PC-3 (cell line): ENCODE data around the gene NHLH1. TPM values are rescaled to one million over a fixed set of nuclear protein-coding genes. Genes with fewer than 3 reads are reported as not detected.

Experiments
- ATAC-seq: fragments of 200-7000 bp; cut with Tn5 transposase; 2 replicates; pipeline ENCODE4 v1.9.1; 2020; ENCODE audit warnings: mild to moderate bottlenecking, moderate library complexity
- BruUV-seq: library from RNA; stranded (reverse); fragments of 400-500 nt; replicated peaks from 2 replicates; lab custom pipeline; 2021; lab: Mats Ljungman, UMichigan
- CTCF ChIA-PET: fragments of 300-600 bp; sonication (Branson Sonifier 250); formaldehyde crosslinking; loops from one replicate; lab custom pipeline; 2022; ENCODE audit warnings: antibody characterized with exemption; lab: Charles Lee
- POLR2A ChIA-PET: fragments of 300-600 bp; sonication (Branson Sonifier 250); formaldehyde crosslinking; loops from one replicate; lab custom pipeline; 2022; ENCODE audit warnings: antibody characterized with exemption; ENCODE audit not compliant: unreplicated experiment; lab: Charles Lee
- DNase-seq: peaks from one replicate; pipeline ENCODE4 v3.0.0-alpha.2; 2015
- H2AFZ ChIP-seq: fragments of 300-600 bp; sonication (generic); 2 replicates; pipeline ENCODE4 v1.6.0; 2016; ENCODE audit warnings: antibody characterized with exemption, low read length
- H3F3A ChIP-seq: fragments of 300-600 bp; sonication (generic); one replicate; pipeline ENCODE4 v1.6.0; 2017; ENCODE audit warnings: antibody characterized with exemption, low read length, control low read depth, mild to moderate bottlenecking; ENCODE audit not compliant: unreplicated experiment
- H3K27ac ChIP-seq: fragments of 300-600 bp; sonication (generic); 2 replicates; pipeline ENCODE4 v1.5.1; 2016; ENCODE audit warnings: mild to moderate bottlenecking, low read length
- H3K27me3 ChIP-seq: fragments of 300-600 bp; sonication (generic); 2 replicates; pipeline ENCODE4 v1.6.1; 2016; ENCODE audit warnings: low read length, mixed read lengths
- H3K36me3 ChIP-seq: fragments of 300-600 bp; sonication (generic); 2 replicates; pipeline ENCODE4 v1.6.1; 2016; ENCODE audit warnings: low read depth, mixed run types, low read length, mixed read lengths
- H3K4me1 ChIP-seq: fragments of 300-600 bp; sonication (generic); 2 replicates; pipeline ENCODE4 v1.5.1; 2016; ENCODE audit warnings: low read length; ENCODE audit not compliant: insufficient read depth
- H3K4me2 ChIP-seq: fragments of 300-600 bp; sonication (generic); 2 replicates; pipeline ENCODE4 v1.6.0; 2016; ENCODE audit warnings: low read length
- H3K4me3 ChIP-seq: fragments of 300-600 bp; sonication (generic); 2 replicates; pipeline ENCODE4 v1.5.1; 2016; ENCODE audit warnings: mild to moderate bottlenecking, low read length, mixed read lengths
- H3K79me2 ChIP-seq: fragments of 300-600 bp; sonication (generic); 2 replicates; pipeline ENCODE4 v1.6.1; 2017; ENCODE audit warnings: low read length, mixed read lengths
- H3K9ac ChIP-seq: fragments of 300-600 bp; sonication (generic); 2 replicates; pipeline ENCODE4 v1.6.0; 2016; ENCODE audit warnings: mild to moderate bottlenecking, low read length
- H3K9me2 ChIP-seq: fragments of 300-600 bp; sonication (generic); replicated peaks from 2 replicates; pipeline ENCODE4 v1.6.1; 2016; ENCODE audit warnings: mixed run types, low read length, mixed read lengths
- H3K9me3 ChIP-seq: fragments of 300-600 bp; sonication (generic); 2 replicates; pipeline ENCODE4 v1.6.1; 2016; ENCODE audit warnings: low read length, mixed read lengths
- H4K20me1 ChIP-seq: fragments of 300-600 bp; sonication (generic); 2 replicates; pipeline ENCODE4 v1.6.1; 2016; ENCODE audit warnings: low read length, mixed read lengths
- EZH2 ChIP-seq: fragments of 300-600 bp; sonication (generic); IDR thresholded peaks from one replicate; pipeline ENCODE4 v1.6.1; 2017; ENCODE audit warnings: antibody characterized with exemption, mild to moderate bottlenecking, low read length; ENCODE audit not compliant: unreplicated experiment
- EZH2phosphoT487 ChIP-seq: fragments of 300-600 bp; sonication (generic); IDR thresholded peaks from 2 replicates; pipeline ENCODE4 v1.6.1; 2018; ENCODE audit warnings: mild to moderate bottlenecking, antibody characterized with exemption, low read length, borderline replicate concordance
- intact Hi-C: fragments of 100-400 bp; cut with micrococcal nuclease; formaldehyde crosslinking; loops from 2 replicates; pipeline ENCODE4 v1.9.0; 2023
- total RNA-seq: library from RNA; depleted of rRNA; stranded (reverse); fragments of >200 nt; gene quantifications from 2 replicates; pipeline ENCODE4 v1.2.3, GENCODE V29; 2014
- TF ChIP-seq, protein P1 (sequence below): fragments of 300-600 bp; sonication (generic); conservative IDR thresholded peaks from 2 replicates; pipeline ENCODE4 v1.5.1; 2017; ENCODE audit warnings: antibody characterized with exemption, low read depth, mild to moderate bottlenecking, low read length

NHLH1 gene
- total RNA-seq, 1 experiment from 2014 or later = not detected

DNA sequence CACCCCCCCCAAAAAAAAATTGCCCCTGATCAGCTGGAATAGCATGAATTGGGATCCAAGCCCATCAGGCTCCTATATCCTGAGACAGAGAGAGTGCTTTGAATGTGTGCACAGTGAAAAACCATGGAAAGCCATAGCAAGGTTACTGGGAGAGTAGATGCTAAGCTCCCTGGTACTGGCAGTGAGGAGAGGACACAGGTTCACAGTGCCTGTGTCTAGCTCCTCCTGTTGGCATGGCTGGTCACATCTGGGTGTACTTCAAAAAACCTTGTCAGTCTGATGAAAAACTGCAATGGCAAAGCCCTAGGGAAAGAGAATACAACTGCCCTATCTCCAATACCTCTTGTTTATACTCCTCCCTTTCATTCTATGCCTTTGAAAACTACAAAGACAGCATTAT lies 36.8 kb upstream of the NHLH1 start:
- H3K9me3 ChIP-seq = no peaks in the 10 kb centered on the region
- ATAC-seq (no peak), DNase-seq (no peak)
- intact Hi-C loops = no loop called here
- H4K20me1 ChIP-seq = no peaks in the 10 kb centered on the region
- no peaks in the 10 kb centered on the region for H3K79me2 ChIP-seq
- H3K4me1 ChIP-seq = no peaks in the 10 kb centered on the region
- no peaks in the 10 kb centered on the region for H3K9me2 ChIP-seq
- no peak overlapping the region for H3K9ac ChIP-seq
- no peaks in the 10 kb centered on the region for H3F3A ChIP-seq
- H3K4me3 ChIP-seq = no peak overlapping the region
- TF ChIP-seq, protein P1, sequence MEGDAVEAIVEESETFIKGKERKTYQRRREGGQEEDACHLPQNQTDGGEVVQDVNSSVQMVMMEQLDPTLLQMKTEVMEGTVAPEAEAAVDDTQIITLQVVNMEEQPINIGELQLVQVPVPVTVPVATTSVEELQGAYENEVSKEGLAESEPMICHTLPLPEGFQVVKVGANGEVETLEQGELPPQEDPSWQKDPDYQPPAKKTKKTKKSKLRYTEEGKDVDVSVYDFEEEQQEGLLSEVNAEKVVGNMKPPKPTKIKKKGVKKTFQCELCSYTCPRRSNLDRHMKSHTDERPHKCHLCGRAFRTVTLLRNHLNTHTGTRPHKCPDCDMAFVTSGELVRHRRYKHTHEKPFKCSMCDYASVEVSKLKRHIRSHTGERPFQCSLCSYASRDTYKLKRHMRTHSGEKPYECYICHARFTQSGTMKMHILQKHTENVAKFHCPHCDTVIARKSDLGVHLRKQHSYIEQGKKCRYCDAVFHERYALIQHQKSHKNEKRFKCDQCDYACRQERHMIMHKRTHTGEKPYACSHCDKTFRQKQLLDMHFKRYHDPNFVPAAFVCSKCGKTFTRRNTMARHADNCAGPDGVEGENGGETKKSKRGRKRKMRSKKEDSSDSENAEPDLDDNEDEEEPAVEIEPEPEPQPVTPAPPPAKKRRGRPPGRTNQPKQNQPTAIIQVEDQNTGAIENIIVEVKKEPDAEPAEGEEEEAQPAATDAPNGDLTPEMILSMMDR = no peak
- TF ChIP-seq EZH2 (no peak), EZH2phosphoT487 (no peak)
- no peak overlapping the region for H3K4me2 ChIP-seq
- H2AFZ ChIP-seq = no peak overlapping the region
- no peaks in the 10 kb centered on the region for H3K27me3 ChIP-seq
- H3K27ac ChIP-seq = no peak overlapping the region
- ChIA-PET CTCF (no interaction called here), POLR2A (no interaction called here)
- H3K36me3 ChIP-seq = peaks cover 78% of the 10 kb centered on the region
- BruUV-seq = no TSS peak

DNA sequence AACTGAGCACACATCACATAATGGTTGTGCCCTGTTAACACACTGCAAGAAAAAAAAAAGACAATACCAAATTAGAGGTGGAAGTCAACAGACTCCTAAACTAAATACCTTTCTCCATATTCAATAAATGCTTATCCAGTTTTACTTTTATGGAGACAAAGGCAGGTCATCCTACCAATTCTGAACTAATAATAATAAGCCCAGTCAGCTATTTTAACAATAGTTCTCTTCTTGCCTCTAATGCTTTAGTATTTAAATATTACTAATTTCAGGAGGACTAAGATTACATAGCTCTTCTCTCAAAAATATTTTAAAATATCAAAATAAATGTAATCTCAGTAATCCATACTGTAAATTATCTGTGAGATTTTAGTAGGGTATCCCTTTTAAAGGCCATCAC lies 34.4 kb upstream of the NHLH1 start:
- H3K4me3 ChIP-seq = no peak overlapping the region
- CTCF ChIA-PET = no interaction called here
- H3K9ac ChIP-seq = no peak overlapping the region
- H2AFZ ChIP-seq = no peak overlapping the region
- no peaks in the 10 kb centered on the region for H3K9me3 ChIP-seq
- H3F3A ChIP-seq = no peaks in the 10 kb centered on the region
- H3K4me2 ChIP-seq = no peak overlapping the region
- no peaks in the 10 kb centered on the region for H3K27me3 ChIP-seq
- H3K4me1 ChIP-seq = no peaks in the 10 kb centered on the region
- POLR2A ChIA-PET = no interaction called here
- no peaks in the 10 kb centered on the region for H3K9me2 ChIP-seq
- no TSS peak for BruUV-seq
- peaks cover 69% of the 10 kb centered on the region for H3K36me3 ChIP-seq
- DNase-seq = no peak
- H3K79me2 ChIP-seq = peaks cover 6% of the 10 kb centered on the region; the same call in 1 of the 2 replicates
- intact Hi-C loops = no loop called here
- ATAC-seq = no peak
- no peaks in the 10 kb centered on the region for H4K20me1 ChIP-seq
- TF ChIP-seq, protein P1 = no peak
- TF ChIP-seq EZH2phosphoT487 = no peak
- no peak for TF ChIP-seq EZH2
- H3K27ac ChIP-seq = no peak overlapping the region

DNA sequence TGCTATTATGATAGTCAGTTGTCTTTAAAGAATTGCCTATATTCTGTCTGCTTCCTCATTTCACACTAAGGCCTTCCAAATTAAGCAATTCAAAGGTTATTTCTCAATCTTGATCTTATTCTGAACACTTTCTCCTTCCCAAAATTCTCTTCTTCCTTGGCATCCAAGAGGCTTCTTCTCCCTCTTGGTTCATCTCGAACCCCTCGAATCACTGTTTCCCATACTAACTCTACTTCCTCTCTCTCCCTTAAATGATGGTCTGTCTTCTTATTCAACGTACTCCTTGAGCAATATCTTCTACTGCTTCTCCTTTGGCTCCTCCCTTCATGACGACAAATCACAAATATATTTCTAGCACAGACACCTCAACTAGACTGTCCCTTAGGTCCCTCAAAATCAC lies 28.3 kb upstream of the NHLH1 start:
- H3K9ac ChIP-seq = no peak overlapping the region
- H3F3A ChIP-seq = no peaks in the 10 kb centered on the region
- DNase-seq (no peak), ATAC-seq (no peak)
- no TSS peak for BruUV-seq
- no peaks in the 10 kb centered on the region for H3K9me3 ChIP-seq
- CTCF ChIA-PET = no interaction called here
- H3K36me3 ChIP-seq = peaks cover 52% of the 10 kb centered on the region
- H3K27me3 ChIP-seq = no peaks in the 10 kb centered on the region
- H2AFZ ChIP-seq = no peak overlapping the region
- POLR2A ChIA-PET = no interaction called here
- intact Hi-C loops = no loop called here
- H3K27ac ChIP-seq = no peak overlapping the region
- no peak overlapping the region for H3K4me2 ChIP-seq
- peaks cover 65% of the 10 kb centered on the region for H3K79me2 ChIP-seq
- H3K9me2 ChIP-seq = no peaks in the 10 kb centered on the region
- no peak for TF ChIP-seq EZH2
- no peak for TF ChIP-seq EZH2phosphoT487
- TF ChIP-seq, protein P1 = no peak
- H4K20me1 ChIP-seq = peaks cover 23% of the 10 kb centered on the region
- H3K4me3 ChIP-seq = no peak overlapping the region
- peaks cover 14% of the 10 kb centered on the region for H3K4me1 ChIP-seq
